ENCODE data around the gene RAET1L. TPM values are rescaled to one million over a fixed set of nuclear protein-coding genes. Genes with fewer than 3 reads are reported as not detected.

RAET1L gene
- total and polyA plus RNA-seq, 9 of the 15 experiments (the other 6 are each of a cell fraction or from before 2014, with no cell fraction given), result not detected

GRCh38 chr6:150004783-150005717 lies 20.3 kb downstream of the RAET1L start (continued):
- TF ChIP-seq POLR3A (IDR thresholded peaks at IDR 0.05; ENCODE audit: borderline replicate concordance, extremely low read depth, insufficient read depth, insufficient read length) (no peak), TEAD1 (CRISPR knock-in tag; IDR thresholded peaks at IDR 0.05) (peak in 1 of 2 experiments; percentile 60; a peak in 1 of 4 replicates), ZNF780A (CRISPR knock-in tag; IDR thresholded peaks at IDR 0.05) (no peak), CAMTA2 (CRISPR knock-in tag; conservative IDR thresholded peaks at IDR 0.05) (no peak), LARP7 (IDR thresholded peaks at IDR 0.05) (no peak), HOMEZ (CRISPR knock-in tag; IDR thresholded peaks at IDR 0.05) (no peak), GTF2B (IDR thresholded peaks at IDR 0.05; ENCODE audit: extremely low read depth, insufficient read length) (no peak), KDM4B (IDR thresholded peaks at IDR 0.05; ENCODE audit: borderline replicate concordance in 2 of 2, low read depth in 1 of 2) (peak in 1 of 2 experiments; percentile 26; a peak in 1 of 4 replicates), PBX2 (CRISPR knock-in tag; IDR thresholded peaks at IDR 0.05; ENCODE audit: low read depth) (no peak), PBX2 (tag; conservative IDR thresholded peaks at IDR 0.05; ENCODE audit: low read depth) (no peak), ESRRA (IDR thresholded peaks at IDR 0.05; ENCODE audit: borderline replicate concordance, low read depth) (0 out of 2 replicates have a peak, but pooled peaks have one; percentile 34), ZNF24 (IDR thresholded peaks at IDR 0.05) (no peak), PCBP2 (IDR thresholded peaks at IDR 0.05; ENCODE audit: low read depth, low read length, poor library complexity, severe bottlenecking) (no peak), MEIS2 (IDR thresholded peaks at IDR 0.05; ENCODE audit: partially characterized antibody) (no peak), SIN3A (IDR thresholded peaks at IDR 0.05; ENCODE audit: borderline replicate concordance in 2 of 2, control insufficient read depth in 1 of 2, low read depth in 2 of 2, low read length in 2 of 2) (peak; percentile 72 to 96; a peak in 3 of 4 replicates), ZNF395 (CRISPR knock-in tag; IDR thresholded peaks at IDR 0.05) (no peak), NBN (IDR thresholded peaks at IDR 0.05; ENCODE audit: low read depth) (no peak)

Measured in K562 (cell line).